Brain microvascular endothelial cell (primary cell): ENCODE data around the gene PAK1.

ENCODE experiments used
- DNase-seq: peaks from one replicate; pipeline ENCODE4 v3.0.0-alpha.2; 2020
- H3K27ac ChIP-seq: fragments of 250-450 bp; sonication (Bioruptor Pico); 2 replicates; pipeline ENCODE4 v1.5.1; 2020; ENCODE audit warnings: mild to moderate bottlenecking, moderate library complexity
- H3K27me3 ChIP-seq: fragments of 250-450 bp; sonication (Bioruptor Pico); replicated peaks from 2 replicates; pipeline ENCODE4 v1.5.1; 2020; ENCODE audit warnings: mild to moderate bottlenecking
- H3K36me3 ChIP-seq: fragments of 250-450 bp; sonication (Bioruptor Pico); replicated peaks from 2 replicates; pipeline ENCODE4 v1.5.1; 2020; ENCODE audit warnings: mild to moderate bottlenecking
- H3K4me3 ChIP-seq: 2 replicates; pipeline ENCODE4 v1.5.1; 2011; ENCODE audit warnings: low read depth, mild to moderate bottlenecking, control low read depth, low read length, moderate library complexity
- in situ Hi-C: cut with HindIII; loops from 2 replicates; pipeline ENCODE4 v1.10.0; 2017; ENCODE audit warnings: low sequenced_read_pairs, low pct_ligation_motif_present
- TF ChIP-seq, protein P1 (sequence below): IDR thresholded peaks from 2 replicates; pipeline ENCODE4 v1.5.1; 2011; ENCODE audit warnings: low read depth, mild to moderate bottlenecking, moderate library complexity, low read length, control low read depth, inconsistent platforms; ENCODE audit errors: missing control alignments

The PAK1 gene

GRCh38 chr11:77409046-77409445, 64.8 kb downstream of the PAK1 start:
- TF ChIP-seq, protein P1, sequence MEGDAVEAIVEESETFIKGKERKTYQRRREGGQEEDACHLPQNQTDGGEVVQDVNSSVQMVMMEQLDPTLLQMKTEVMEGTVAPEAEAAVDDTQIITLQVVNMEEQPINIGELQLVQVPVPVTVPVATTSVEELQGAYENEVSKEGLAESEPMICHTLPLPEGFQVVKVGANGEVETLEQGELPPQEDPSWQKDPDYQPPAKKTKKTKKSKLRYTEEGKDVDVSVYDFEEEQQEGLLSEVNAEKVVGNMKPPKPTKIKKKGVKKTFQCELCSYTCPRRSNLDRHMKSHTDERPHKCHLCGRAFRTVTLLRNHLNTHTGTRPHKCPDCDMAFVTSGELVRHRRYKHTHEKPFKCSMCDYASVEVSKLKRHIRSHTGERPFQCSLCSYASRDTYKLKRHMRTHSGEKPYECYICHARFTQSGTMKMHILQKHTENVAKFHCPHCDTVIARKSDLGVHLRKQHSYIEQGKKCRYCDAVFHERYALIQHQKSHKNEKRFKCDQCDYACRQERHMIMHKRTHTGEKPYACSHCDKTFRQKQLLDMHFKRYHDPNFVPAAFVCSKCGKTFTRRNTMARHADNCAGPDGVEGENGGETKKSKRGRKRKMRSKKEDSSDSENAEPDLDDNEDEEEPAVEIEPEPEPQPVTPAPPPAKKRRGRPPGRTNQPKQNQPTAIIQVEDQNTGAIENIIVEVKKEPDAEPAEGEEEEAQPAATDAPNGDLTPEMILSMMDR = no peak
- H3K27me3 ChIP-seq = no peaks in the 10 kb centered on the region
- no peaks in the 10 kb centered on the region for H3K36me3 ChIP-seq
- DNase-seq = no peak
- H3K27ac ChIP-seq = no peak overlapping the region
- no peak overlapping the region for H3K4me3 ChIP-seq
- in situ Hi-C loops = no loop called here

GRCh38 chr11:77407613-77408012, 66.3 kb downstream of the PAK1 start:
- Histone ChIP-seq H3K4me3 (no peak overlapping the region), H3K36me3 (no peaks in the 10 kb centered on the region), H3K27me3 (no peaks in the 10 kb centered on the region), H3K27ac (no peak overlapping the region)
- in situ Hi-C loops = no loop called here
- TF ChIP-seq, protein P1 = no peak
- DNase-seq = peak; percentile 78

- Histone ChIP-seq H3K27me3 (no peaks in the 10 kb centered on the region), H3K27ac (no peak overlapping the region), H3K36me3 (no peaks in the 10 kb centered on the region), H3K4me3 (no peak overlapping the region)
- DNase-seq = no peak
- TF ChIP-seq, protein P1 = no peak
- in situ Hi-C loops = no loop called here
Measured at GRCh38 chr11:77406396-77406795, 67.5 kb downstream of the PAK1 start.

DNA sequence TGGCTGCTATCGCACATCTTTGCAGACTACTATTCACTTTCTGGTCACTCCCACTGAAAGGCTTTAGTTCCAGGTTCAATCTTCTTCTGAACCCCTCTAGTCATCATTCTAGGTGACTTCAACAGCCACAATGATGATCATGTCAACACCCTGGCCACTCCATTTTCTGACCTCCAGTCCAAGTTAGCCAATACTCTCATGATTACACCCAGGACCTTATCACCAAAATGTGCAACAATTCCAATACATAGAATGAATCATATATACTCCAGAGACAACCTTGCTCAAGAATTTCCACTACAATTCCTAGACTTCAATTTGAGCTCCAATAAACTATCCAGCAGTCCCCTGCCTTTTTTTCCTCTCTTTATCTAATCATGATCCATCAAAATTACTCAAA, 70.7 kb downstream of the PAK1 start:
- no peak for DNase-seq
- no peak overlapping the region for H3K4me3 ChIP-seq
- in situ Hi-C loops = no loop called here
- TF ChIP-seq, protein P1 = no peak
- no peaks in the 10 kb centered on the region for H3K27me3 ChIP-seq
- H3K27ac ChIP-seq = no peak overlapping the region
- no peaks in the 10 kb centered on the region for H3K36me3 ChIP-seq

- no peak overlapping the region for H3K4me3 ChIP-seq
- no peak for DNase-seq
- H3K27ac ChIP-seq = no peak overlapping the region
- no peaks in the 10 kb centered on the region for H3K27me3 ChIP-seq
- no peaks in the 10 kb centered on the region for H3K36me3 ChIP-seq
- TF ChIP-seq, protein P1 = no peak
- in situ Hi-C loops = no loop called here
Measured at GRCh38 chr11:77402218-77402556, 71.7 kb downstream of the PAK1 start.

GRCh38 chr11:77401486-77402217, 72.2 kb downstream of the PAK1 start:
- H3K4me3 ChIP-seq = no peak overlapping the region
- in situ Hi-C loops = no loop called here

More at GRCh38 chr11:77401486-77402217, 72.2 kb downstream of the PAK1 start:
- Histone ChIP-seq H3K36me3 (no peaks in the 10 kb centered on the region), H3K27me3 (no peaks in the 10 kb centered on the region), H3K27ac (no peak overlapping the region)
- DNase-seq = no peak
- TF ChIP-seq, protein P1 = no peak
